Stimulated activated CD4-positive, alpha-beta T cell treated with anti-CD3 and anti-CD28 coated beads, Interleukin-15, amount 100 ng/mL, for 48 hours (primary cell): ENCODE measurements around the gene SERPINA6.
"Not testable (repeated sequence)": the region's sequence is repeated elsewhere in the genome, so short reads cannot be mapped to it uniquely, and the experiment has no call there.

Experiments
- DNase-seq, 2 donors: peaks; one replicate each; pipeline ENCODE4 v3.0.0-alpha.2; 2020; ENCODE audit warnings: low read depth in 2 of 2

Gene SERPINA6

DNA sequence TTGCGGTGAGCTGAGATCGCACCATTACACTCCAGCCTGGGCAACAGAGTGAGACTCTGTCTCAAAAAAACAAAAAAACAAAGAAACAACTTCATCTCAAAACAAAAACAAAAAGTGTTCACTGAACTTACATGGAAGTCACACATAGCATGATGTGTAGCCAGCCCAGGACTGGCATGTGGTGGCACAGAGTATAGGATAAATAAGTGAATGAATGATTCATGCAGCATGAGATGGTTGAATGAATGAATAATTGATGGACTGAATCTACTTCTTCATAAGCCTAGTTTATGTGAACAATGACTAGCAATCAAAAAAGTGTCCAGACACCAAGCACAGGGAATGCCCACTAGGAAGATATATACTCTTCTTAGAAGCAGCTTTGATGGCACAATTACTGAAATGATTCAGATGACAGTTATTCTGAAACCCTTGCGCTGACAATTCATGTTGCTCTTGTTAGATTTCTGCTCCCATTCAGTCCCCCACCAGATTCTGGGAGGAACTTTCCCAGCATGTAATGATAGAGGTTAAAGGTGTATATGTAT lies 31.6 kb upstream of the SERPINA6 start:
- no peak for DNase-seq

DNA sequence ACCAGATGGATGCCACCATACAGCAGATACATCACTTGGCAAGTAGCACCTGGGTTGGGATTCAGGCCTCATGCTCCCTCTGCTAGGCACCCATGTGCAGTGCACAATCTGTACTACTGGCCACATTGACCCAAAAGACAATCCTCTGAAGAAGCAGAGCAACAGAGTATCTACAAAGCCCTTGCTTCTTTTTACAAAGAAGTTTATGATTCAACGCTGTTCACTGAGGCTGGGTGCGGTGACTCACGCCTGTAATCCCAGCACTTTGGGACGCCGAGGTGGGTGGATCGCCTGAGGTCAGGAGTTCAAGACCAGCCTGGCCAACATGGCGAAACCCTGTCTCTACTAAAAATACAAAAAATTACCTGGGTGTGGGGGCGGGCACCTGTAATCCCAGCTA lies 31.1 kb upstream of the SERPINA6 start:
- DNase-seq, result not testable (repeated sequence)

DNA sequence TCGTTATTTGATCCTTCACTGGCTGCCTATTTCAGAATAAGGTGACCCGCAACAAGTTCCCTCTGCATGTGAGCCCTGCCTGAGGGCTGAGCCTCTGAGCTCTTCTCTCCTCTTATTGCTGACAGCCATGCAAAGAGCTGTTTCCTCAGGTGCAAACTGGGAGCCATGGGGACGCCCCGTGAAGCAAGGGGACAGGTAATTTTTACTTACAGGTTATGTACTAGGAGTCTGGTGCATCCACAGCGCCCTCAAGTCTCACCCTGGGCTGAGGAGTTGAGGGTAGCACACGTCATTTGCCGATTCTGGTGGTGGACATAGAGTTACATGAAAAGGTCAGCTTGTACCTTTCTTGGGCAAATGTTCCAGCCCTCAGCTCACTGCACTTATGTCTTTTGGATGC lies 26.1 kb upstream of the SERPINA6 start:
- no peak for DNase-seq

DNA sequence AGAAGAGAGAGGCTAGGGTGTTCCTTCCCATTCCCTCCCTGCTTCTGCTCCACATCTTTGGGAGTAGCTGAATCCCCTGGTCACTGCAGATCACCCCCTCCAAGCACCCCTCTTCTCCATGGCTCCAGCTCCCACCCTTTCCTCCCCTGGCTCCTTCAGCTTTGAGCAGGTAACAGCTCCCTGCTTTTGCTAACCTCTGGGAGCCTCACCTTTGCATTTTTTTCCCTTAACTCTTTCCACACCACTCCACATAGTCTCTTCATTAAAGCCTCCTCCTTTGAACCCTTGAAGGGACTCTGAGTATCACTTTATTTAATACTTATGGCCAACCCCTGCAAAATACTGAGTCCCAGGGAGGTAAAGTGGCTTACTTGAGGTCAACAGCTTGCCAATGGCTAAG lies 25.7 kb upstream of the SERPINA6 start:
- DNase-seq, result no peak

DNA sequence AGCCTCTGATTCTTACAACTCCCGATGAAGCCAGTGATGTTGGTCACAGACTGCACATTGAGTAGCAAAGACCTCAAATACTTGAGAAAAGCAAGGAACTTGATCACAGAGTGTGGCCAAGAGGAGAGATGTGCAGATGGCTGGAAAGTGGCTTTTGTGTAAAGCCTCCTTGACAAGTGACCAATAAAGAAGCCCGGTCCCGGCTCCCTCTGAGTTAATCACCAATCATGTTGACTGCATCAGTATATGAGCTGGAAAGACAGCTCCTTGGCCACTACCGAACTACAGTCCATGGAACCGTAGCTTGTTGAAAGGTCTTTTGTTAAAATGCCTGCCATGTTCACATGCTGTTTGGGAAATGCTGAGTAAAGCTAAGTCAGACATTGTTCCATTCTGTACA lies 23.7 kb upstream of the SERPINA6 start:
- no peak for DNase-seq

DNA sequence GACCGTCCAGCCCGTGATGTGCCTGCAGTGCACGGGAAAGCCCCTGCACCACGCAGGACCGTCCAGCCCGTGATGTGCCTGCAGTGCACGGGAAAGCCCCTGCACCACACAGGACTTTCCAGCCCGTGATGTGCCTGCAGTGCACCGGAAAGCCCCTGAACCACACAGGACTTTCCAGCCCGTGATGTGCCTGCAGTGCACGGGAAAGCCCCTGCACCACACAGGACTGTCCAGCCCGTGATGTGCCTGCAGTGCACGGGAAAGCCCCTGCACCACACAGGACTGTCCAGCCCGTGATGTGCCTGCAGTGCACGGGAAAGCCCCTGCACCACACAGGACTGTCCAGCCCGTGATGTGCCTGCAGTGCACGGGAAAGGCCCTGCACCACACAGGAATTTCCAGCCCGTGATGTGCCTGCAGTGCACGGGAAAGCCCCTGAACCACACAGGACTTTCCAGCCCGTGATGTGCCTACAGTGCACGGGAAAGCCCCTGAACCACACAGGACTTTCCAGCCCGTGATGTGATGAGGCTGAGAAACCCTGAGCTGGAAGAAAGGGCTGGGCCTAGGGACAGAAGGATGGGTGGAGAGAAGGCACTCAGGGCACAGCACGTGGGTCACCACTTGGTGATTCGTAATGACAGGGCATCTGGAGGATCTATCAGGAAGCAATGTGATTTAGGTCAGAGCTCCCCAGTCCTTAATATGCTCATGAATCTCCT lies 23.1 kb upstream of the SERPINA6 start:
- peak; percentile 52 to 67 for DNase-seq

DNA sequence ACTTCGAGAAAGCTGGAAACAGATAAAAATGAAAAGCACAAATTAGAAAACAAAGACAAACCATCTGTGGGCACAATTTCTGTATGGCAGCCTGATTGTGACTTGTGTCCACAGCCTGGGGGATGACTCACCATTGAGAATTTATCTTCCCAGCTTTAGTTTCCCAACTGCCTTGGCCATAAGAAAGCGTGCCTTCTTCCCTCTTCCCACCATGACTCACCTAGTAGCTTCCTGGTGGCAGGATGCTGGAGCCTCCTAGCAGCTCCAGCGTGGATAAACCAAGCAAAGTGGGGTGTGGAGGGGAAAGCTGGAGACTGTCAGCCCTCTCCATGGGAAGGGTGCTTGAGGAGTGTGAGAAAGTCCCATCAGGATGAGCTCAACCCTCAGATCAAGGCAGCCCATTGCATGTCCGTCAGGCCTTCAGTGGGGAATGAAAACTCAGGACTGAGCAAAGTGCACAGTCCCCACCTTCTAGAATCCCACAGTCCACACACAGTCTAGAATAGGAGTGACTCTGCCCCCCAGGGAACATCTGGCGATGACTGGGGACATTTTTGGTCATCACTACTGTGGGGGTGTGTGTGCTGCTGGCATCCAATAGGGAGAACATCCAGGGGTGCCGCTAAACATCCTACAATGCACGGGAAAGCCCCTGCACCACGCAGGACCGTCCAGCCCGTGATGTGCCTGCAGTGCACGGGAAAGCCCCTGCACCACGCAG lies 22.4 kb upstream of the SERPINA6 start:
- no peak for DNase-seq

DNA sequence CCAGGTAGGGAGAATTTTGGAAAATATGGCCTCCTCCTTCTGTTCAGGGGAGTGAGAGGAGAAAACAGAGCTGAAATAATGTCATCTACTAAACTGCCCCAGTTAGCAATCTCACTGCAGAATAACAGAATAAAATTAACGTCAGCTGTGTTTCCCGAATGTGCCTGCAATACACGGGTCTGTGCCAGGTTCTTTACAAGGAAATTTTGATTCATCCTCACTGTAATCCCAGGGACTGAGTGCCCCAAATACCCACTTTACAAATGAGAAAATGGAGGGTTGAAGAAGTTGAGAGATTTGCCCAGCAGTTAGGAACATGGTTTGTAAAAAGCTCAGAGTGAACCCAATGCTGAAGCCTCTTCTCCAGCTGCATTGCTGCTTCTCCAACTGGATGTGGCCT lies 21.3 kb upstream of the SERPINA6 start:
- DNase-seq, result no peak

DNA sequence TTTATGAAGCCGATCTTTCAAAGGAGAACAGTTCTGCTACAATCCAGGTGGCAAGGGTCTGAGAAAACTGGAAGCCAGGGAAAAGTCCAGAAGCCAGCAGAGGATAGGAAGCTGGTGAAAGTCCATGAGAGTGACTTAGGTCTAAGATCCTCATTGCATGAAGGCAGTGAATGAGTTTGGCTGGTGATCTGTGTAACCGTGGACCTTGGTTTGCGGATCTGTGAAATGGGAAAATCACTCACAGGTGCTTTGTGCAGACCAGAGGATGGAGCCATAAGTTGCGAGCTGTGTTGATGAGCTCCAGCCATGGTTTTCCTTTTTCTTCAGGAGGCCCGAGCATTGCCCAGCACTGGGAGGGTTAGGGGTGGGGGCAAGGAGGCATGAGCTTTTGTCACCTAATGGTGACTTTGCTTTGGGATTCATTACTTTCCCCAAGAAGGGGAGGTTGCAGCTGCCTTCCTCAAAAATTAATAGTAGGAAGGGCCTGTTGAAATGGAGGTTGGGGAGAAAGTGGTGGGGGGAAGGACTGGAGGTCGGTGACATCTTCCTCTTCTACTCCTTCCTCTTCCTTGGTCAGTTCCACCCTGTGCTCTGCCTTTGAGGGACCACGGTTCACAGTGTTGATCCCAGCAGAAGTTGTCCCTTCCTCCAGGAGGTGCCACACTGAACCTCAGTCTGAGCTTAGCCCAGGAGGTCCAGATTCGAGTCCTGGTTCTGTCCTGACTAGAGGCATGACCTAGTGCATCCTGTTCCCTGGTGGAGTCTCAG lies 20.3 kb upstream of the SERPINA6 start:
- DNase-seq, result no peak

DNA sequence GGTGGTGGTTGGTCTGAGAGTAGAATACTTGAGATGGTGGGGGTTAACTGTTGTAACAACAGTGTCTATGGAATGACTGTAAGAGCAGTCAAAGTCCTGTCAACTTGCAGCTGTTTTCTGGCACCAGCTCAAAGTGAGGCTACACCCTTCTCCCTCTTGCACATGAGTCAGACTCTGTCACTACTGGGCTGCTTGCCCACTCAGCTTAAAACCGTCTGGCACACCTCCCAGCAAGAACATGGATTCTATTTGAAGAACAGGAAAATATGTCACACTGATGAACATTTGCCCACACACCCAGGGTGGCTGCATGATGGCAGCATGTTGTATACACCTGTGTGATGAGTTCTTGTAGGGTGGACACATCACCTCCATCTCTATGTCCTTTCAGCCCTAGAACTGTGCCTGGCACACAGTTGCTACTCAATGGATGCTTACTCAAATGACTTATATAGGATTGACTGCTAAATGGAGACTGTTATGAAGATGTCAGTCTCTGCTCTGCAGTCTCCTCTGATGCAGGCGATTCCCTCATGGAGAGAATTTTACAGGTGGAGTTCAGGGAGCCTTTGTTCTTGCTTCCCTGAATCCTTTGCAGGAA lies 19.3 kb upstream of the SERPINA6 start:
- DNase-seq, result peak in 1 of 2 donors; percentile 23

DNA sequence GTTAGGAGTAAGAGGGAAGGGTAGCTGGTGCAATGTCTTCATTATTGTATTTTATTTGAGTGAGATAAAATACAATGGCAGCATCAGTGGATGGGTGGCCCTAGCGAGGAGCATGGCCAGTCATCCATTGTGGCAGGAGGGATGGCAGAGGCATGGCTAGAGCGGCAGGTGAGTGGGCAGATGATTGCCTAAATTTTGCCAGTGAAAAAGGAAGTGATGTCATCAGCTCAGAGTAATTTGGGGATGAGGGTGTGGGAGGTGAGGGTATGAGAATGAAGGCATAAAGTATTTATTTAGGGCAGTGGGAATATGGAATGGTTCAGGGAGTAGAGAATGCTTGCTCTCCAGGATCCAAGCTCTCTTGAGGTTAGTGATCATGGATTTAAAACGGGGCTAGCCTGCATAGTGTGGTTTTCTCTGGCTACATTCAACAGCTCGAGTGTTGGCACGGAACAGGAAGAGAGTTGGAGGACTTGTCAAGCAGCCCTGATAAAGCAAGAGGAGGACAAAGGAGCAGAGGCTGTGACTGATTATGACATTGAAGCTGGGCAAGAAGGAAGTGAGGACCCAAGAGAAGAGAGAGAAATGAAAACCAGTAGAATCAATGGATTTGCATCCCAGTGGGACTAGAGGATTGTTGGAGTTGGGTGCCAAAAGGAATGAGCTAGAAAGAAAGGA lies 18.7 kb upstream of the SERPINA6 start:
- DNase-seq, result no peak

DNA sequence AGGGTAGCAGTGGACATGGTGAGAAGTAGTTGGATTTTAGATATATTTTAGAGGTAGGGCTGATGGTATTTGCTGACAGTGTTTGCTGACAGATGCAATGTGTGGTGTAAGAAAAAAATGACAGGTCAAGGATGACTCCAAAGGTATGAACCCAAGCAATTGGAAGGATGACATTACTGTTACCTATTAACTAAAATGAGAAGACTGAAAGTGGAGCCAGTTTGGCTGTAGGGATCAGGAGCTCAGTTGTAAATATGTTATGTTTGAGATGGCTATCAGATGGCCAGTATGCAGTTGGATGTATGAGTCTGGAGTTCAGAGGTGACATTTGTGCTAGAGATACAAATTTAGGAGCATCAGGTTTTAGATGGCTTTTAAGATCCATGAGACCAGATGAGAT lies 17.4 kb upstream of the SERPINA6 start:
- DNase-seq, result no peak

DNA sequence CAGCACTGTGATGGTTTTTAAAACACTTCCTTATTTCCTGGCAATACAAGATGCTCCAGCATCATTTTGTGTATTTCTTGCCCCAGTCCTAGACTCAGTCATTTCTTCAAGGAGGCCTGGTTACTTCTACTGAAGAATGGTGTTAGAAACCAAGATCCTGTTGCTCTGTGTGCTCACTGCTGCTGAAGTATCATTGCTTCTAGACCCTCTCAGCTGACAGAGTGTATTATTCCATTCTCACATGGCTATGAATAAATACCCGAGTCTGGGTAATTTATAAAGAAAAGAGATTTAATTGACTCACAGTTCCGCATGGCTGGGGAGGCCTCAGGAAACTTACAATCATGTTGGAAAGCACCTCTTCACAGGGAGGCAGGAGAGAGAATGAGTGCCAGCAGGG lies 14.9 kb upstream of the SERPINA6 start:
- no peak for DNase-seq

DNA sequence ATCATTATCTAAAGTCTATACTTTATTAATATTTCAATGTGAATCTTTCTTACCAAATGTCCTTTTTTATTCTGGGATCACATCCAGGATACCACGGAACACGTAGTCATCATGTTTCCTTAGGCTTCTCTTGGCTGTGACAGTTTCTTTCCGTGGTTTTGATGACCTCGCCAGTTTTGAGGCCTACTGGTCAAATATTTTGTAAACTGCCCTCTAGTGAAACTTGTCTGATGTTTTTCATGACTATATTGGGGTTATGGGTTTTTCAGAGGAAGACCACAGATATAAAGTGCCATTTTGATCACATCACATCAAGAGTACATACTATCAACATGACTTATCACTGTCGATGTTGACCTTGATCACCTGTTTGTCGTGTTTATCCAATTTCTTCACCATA lies 14.1 kb upstream of the SERPINA6 start:
- DNase-seq, result no peak

DNA sequence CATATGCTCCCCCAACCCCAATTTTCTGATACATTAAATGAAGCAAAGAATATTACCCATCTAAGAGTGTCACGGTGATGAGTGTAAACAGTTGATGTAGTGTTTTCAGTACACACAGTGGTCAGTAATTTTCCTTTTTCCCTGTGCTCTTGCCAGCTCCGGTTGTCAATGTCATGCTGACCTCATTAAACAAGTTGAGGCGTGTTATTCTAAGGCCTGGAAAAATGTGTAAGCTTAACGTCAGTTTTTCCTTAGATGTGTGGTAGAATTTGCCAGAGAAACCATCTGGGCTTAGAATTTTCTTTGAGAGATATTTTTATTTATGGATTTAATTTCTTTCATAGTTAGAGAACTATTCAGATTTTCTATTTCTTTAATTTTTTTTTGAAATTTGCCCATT lies 11.7 kb upstream of the SERPINA6 start:
- DNase-seq, result no peak

DNA sequence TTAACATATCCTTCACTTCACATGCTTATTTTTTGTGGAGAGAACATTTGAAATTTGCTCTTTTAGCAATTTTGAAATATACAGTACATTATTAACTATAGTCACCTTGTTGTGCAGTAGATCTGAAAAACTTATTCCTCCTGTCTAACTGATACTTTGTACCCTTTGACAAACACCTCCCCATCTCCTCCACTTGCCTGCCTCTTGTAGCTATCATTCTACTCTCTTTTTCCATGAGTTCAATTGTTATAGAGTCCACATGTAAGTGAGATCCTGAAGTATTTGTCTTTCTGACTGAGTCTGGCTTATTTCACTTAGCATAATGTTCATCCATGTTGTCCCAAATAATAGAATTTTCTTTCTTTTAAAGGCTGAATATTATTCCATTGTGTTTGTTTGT lies 9.5 kb upstream of the SERPINA6 start:
- no peak for DNase-seq

DNA sequence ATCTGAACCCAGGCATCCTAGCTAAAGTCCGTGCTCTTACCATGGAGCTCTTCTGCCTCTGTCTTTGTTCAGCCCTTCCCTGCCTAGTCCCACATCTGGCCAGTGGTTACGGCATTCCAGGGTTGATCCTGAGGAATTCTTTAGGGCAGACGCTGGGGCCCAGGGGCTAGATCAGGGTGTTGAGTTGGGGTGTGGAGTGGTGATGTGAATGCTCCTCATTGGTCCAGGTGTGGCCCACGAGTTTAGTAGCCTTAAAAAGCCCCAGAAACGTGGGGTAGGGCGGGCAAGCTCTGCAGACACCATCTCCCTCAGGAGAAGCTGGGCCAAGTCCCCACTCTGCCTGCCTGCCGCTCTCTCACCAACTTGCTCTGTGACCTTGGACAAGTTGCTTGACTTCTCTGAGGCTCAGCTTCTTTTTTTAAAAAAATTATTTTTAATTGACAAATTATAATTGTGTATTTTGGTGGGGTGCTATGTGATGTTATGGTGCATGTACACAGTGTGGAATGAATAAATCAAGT lies 9.0 kb upstream of the SERPINA6 start:
- no peak for DNase-seq

DNA sequence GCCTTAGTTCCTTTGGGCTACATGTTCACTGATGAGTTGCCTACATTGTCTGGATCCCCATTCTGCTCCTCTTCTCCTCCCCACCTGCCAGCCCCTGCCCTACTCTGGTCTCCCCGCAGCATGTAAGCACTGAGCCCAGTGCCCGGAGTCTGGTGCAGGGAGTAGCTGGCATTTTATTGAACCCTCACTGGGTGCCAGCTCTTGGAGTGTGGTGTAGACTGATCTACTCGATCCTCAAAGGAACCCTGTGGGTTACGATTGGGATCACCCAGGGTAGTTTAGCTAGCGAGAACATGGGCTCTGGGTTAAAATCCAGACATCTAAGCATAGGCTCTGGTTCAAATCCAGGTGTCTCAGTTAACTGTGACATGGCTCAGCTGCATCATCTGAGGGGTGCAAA lies 8.3 kb upstream of the SERPINA6 start:
- DNase-seq, result no peak

DNA sequence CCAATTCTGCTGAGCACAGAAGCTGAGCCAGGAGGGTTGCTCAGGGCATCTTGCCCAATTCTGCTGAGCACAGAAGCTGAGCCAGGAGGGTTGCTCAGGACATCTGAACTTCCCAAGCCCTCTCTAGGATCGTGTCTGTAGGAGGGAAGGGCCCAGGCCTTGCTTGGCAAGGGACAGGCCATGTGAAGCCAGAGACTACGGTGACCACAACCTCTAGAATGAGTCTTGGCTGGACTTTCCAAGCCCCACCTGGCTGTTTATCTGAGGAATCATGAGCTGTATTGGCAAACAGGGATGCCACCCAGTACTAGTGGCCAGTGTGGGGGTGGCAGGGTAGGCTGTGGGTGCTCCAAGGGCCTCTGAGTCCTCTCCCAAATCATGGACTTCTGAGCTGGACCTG lies 7.7 kb upstream of the SERPINA6 start:
- DNase-seq, result no peak

DNA sequence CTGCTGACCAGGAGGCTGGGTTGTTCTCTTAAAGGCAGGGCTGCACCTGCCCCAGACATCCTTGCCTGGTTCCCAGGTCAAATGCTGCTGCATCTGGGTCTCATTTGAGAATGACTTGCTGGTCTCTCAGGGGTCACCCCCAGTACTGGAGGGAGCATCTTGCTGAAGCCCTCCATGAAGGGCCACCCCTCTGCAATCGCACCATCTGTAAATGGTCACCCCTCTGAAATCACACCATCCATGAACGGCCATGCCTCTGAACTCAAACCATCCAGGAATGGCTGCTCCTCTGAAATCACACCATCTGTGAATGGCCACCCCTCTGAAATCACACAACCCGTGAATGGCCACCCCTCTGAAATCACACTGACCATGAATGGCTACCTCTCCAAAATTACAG lies 7.3 kb upstream of the SERPINA6 start:
- no peak for DNase-seq

DNA sequence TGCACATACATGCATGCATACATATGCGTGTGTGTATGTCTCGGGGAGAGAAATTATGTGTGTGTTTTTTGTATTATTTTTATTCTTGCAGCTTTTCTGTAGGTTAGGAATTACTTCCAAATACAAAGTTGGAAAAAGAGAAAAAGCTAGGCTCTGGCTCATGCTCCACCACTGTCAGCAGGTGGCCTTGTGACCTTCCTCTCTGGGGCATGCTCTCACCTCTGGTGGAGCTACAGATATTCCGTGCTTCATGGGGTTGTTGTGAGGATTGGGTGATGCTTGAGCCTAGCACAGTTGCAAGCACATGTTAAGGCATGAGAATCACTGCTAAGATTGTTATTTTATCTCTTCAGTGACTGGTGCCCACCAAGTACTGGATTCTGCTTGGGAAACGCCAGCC lies 6.7 kb upstream of the SERPINA6 start:
- DNase-seq, result no peak
